IMR-90 (cell line): ENCODE data around the gene NPLOC4. TPM values are rescaled to one million over a fixed set of nuclear protein-coding genes. Genes with fewer than 3 reads are reported as not detected.

Experiments
- ATAC-seq: fragments of 200-7000 bp; cut with Tn5 transposase; 2 replicates; pipeline ENCODE4 v1.9.1; 2020; ENCODE audit warnings: low read depth, mild to moderate bottlenecking, moderate library complexity
- BruUV-seq: library from RNA; stranded (reverse); fragments of 400-500 nt; replicated peaks from 2 replicates; lab custom pipeline; 2021; lab: Mats Ljungman, UMichigan
- CTCF ChIA-PET: fragments of 300-600 bp; formaldehyde crosslinking; extraction: SDS; loops from one replicate; lab custom pipeline; 2021; ENCODE audit warnings: antibody characterized with exemption; lab: Yijun Ruan, JAX
- POLR2A ChIA-PET: fragments of 300-600 bp; sonication (Branson Sonifier 250); formaldehyde crosslinking; loops from one replicate; lab custom pipeline; 2022; ENCODE audit warnings: antibody characterized with exemption; ENCODE audit not compliant: unreplicated experiment; lab: Charles Lee
- DNase-seq: peaks from one replicate; pipeline ENCODE4 v3.0.0; 2013
- H2AFZ ChIP-seq: replicated peaks from 2 replicates; pipeline ENCODE3; 2013; ENCODE audit warnings: low read length, mild to moderate bottlenecking; ENCODE audit not compliant: poor library complexity
- H2AK5ac ChIP-seq: 2 replicates; pipeline ENCODE4 v1.6.1; 2013; ENCODE audit warnings: low read depth, low read length, inconsistent platforms
- H2AK9ac ChIP-seq: replicated peaks from 2 replicates; pipeline ENCODE3; 2013; ENCODE audit warnings: mild to moderate bottlenecking, low read depth, low read length, moderate library complexity; ENCODE audit not compliant: poor library complexity
- H2BK120ac ChIP-seq: 2 replicates; pipeline ENCODE4 v1.6.1; 2013; ENCODE audit warnings: low read depth, low read length, inconsistent platforms
- H2BK15ac ChIP-seq: 3 replicates; pipeline ENCODE4 v1.6.1; 2013; ENCODE audit warnings: low read depth, low read length, inconsistent platforms
- H2BK20ac ChIP-seq: 2 replicates; pipeline ENCODE4 v1.6.1; 2013; ENCODE audit warnings: low read depth, mild to moderate bottlenecking, inconsistent platforms, low read length, moderate library complexity
- H2BK5ac ChIP-seq: 2 replicates; pipeline ENCODE4 v1.6.1; 2013; ENCODE audit warnings: mild to moderate bottlenecking, low read depth, low read length, inconsistent platforms; ENCODE audit not compliant: poor library complexity, severe bottlenecking
- H3K14ac ChIP-seq: replicated peaks from 2 replicates; pipeline ENCODE4 v1.6.1; 2013; ENCODE audit warnings: low read depth, low read length, inconsistent platforms
- H3K18ac ChIP-seq: 2 replicates; pipeline ENCODE4 v1.6.1; 2013; ENCODE audit warnings: low read depth, low read length, control low read depth
- H3K23ac ChIP-seq: 2 replicates; pipeline ENCODE4 v1.6.1; 2013; ENCODE audit warnings: low read depth, low read length, inconsistent platforms
- H3K27ac ChIP-seq: 2 replicates; pipeline ENCODE4 v1.5.1; 2013; ENCODE audit warnings: mild to moderate bottlenecking, control low read depth, low read length; ENCODE audit not compliant: insufficient read depth
- H3K27me3 ChIP-seq: 2 replicates; pipeline ENCODE4 v1.6.1; 2013; ENCODE audit warnings: low read length; ENCODE audit not compliant: control insufficient read depth, insufficient read depth
- H3K36me3 ChIP-seq: 2 replicates; pipeline ENCODE4 v1.6.1; 2013; ENCODE audit warnings: low read length, mixed read lengths; ENCODE audit not compliant: control insufficient read depth, insufficient read depth
- H3K4ac ChIP-seq: 2 replicates; pipeline ENCODE4 v1.6.1; 2013; ENCODE audit warnings: low read depth, low read length, inconsistent platforms
- H3K4me1 ChIP-seq: 2 replicates; pipeline ENCODE4 v1.6.1; 2013; ENCODE audit warnings: low read length, mixed read lengths; ENCODE audit not compliant: control insufficient read depth, insufficient read depth
- H3K4me2 ChIP-seq: 2 replicates; pipeline ENCODE4 v1.6.1; 2013; ENCODE audit warnings: low read depth, mild to moderate bottlenecking, control low read depth, low read length, moderate library complexity
- H3K4me3 ChIP-seq: 2 replicates; pipeline ENCODE4 v1.5.1; 2013; ENCODE audit warnings: low read depth, mild to moderate bottlenecking, control low read depth, low read length, moderate library complexity; ENCODE audit not compliant: insufficient read depth
- H3K56ac ChIP-seq: 2 replicates; pipeline ENCODE4 v1.6.1; 2013; ENCODE audit warnings: low read length, inconsistent platforms; ENCODE audit not compliant: insufficient read depth; ENCODE audit errors: extremely low read depth
- H3K79me1 ChIP-seq, 2 experiments: 2 replicates each; pipeline ENCODE4 v1.6.1; 2013; ENCODE audit warnings: low read length in 2 of 2, inconsistent platforms in 1 of 2, low read depth in 1 of 2
- H3K9ac ChIP-seq: 2 replicates; pipeline ENCODE4 v1.6.1; 2013; ENCODE audit warnings: low read depth, low read length, control low read depth
- H3K9me1 ChIP-seq: 2 replicates; pipeline ENCODE4 v1.6.1; 2013; ENCODE audit warnings: low read length, inconsistent platforms; ENCODE audit not compliant: insufficient read depth
- H3K9me3 ChIP-seq: 2 replicates; pipeline ENCODE4 v1.6.1; 2013; ENCODE audit warnings: low read length; ENCODE audit not compliant: control insufficient read depth, insufficient read depth
- H4K20me1 ChIP-seq: 2 replicates; pipeline ENCODE4 v1.6.1; 2013; ENCODE audit warnings: low read length, inconsistent platforms; ENCODE audit not compliant: insufficient read depth
- H4K5ac ChIP-seq: 2 replicates; pipeline ENCODE4 v1.6.1; 2013; ENCODE audit warnings: mild to moderate bottlenecking, low read depth, low read length, control low read depth
- H4K8ac ChIP-seq, 2 experiments: 2 replicates each; pipeline ENCODE4 v1.6.1; 2013; ENCODE audit warnings: low read depth in 2 of 2, low read length in 2 of 2, control low read depth in 1 of 2, inconsistent platforms in 1 of 2
- H4K91ac ChIP-seq: 2 replicates; pipeline ENCODE4 v1.6.1; 2013; ENCODE audit warnings: low read depth, low read length, inconsistent platforms; ENCODE audit not compliant: insufficient read depth
- CEBPB ChIP-seq: IDR thresholded peaks from 2 replicates; pipeline ENCODE4 v1.6.1; 2012; ENCODE audit warnings: low read depth, low read length, improper control_type of control experiment
- MAZ ChIP-seq: IDR thresholded peaks from 2 replicates; pipeline ENCODE4 v1.6.1; 2012; ENCODE audit warnings: low read depth, mild to moderate bottlenecking, low read length, improper control_type of control experiment, moderate library complexity, borderline replicate concordance
- MXI1 ChIP-seq: IDR thresholded peaks from 2 replicates; pipeline ENCODE4 v1.6.1; 2012; ENCODE audit warnings: low read depth, mild to moderate bottlenecking, low read length, moderate library complexity, borderline replicate concordance
- SMC3 ChIP-seq: fragments of 150-350 bp; IDR thresholded peaks from 2 replicates; pipeline ENCODE4 v1.6.1; 2016; ENCODE audit warnings: low read depth, mild to moderate bottlenecking, antibody characterized with exemption, low read length, moderate library complexity
- WGBS, 2 experiments: methylation state at CpG; one replicate each; pipeline versions ENCODE4 v1.1.5 to v1.1.7; 2013; ENCODE audit warnings: missing lambda C conversion rate in 2 of 2; ENCODE audit not compliant: insufficient read length in 1 of 2; ENCODE audit errors: extremely low coverage in 2 of 2; 5-methylcytosine and 5-hydroxymethylcytosine counted together
- dilution Hi-C: fragments of 300-500 bp; cut with HindIII; formaldehyde crosslinking; loops from one replicate; pipeline ENCODE4 v1.14.3; 2018; ENCODE audit warnings: low sequenced_read_pairs; ENCODE audit not compliant: unreplicated experiment
- in situ Hi-C: fragments of 300-500 bp; cut with MboI; formaldehyde crosslinking; loops from 3 replicates; pipeline ENCODE4 v1.14.3; 2019; ENCODE audit warnings: low sequenced_read_pairs, inconsistent platforms, mixed read lengths
- intact Hi-C: fragments of 100-400 bp; cut with micrococcal nuclease; formaldehyde crosslinking; loops from 2 replicates; pipeline ENCODE4 v1.10.0; 2022
- polyA plus RNA-seq, 3 experiments: library from polyadenylated mRNA; depleted of rRNA; stranded (reverse); fragments of >200 nt; gene quantifications; 2 replicates each; pipeline ENCODE4 v1.2.3, GENCODE V29; 2012; ENCODE audit warnings: low replicate concordance in 1 of 3
- total RNA-seq: library from RNA; depleted of rRNA; stranded (reverse); fragments of >200 nt; gene quantifications from 2 replicates; pipeline ENCODE4 v1.2.3, GENCODE V29; 2012
- TF ChIP-seq, protein P1 (sequence below): fragments of 150-350 bp; IDR thresholded peaks from 2 replicates; pipeline ENCODE4 v1.6.1; 2017; ENCODE audit warnings: mild to moderate bottlenecking, antibody characterized with exemption, low read length, low read depth

The NPLOC4 gene
- total and polyA plus RNA-seq, 2 of the 4 experiments (the other 2 are of a cell fraction): 70.4 to 78.3 TPM

DNA sequence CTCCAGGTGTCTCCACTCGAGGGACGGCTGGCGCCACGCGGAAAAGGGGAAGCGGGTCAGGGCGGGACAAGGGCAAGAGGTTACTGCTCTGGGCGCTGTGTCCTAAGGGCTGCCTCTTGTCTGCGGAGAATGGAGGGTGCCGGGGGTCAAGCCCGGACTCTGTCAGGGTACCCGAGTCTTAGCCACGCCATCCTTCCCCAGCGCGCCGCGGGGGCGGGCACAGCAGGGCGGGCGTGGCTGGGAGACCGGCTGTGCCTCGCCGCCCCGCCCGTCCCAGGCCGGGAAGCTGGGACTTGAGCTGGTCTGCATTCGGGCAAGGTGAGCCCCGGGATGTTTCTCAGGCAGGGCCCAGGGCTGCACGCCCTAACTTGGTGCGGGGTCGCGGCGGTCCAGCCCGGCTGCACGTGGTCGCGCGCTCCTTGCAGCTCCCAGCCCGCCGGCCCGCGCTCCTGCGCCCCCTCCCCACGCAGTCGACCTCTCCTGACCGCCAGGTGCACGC is 118.1 kb downstream of the NPLOC4 start:
- Histone ChIP-seq H3K9me1 (peaks cover 5% of the 10 kb centered on the region; the same call in 1 of the 2 replicates), H2BK5ac (no peak overlapping the region), H4K20me1 (peaks cover 54% of the 10 kb centered on the region), H3K79me1 (peaks cover 6 to 45% of the 10 kb centered on the region in 2 experiments; a peak in 3 of 4 replicates), H2BK15ac (no peak overlapping the region), H2AK5ac (peak overlapping the region; percentile 61; the same call in 1 of the 2 replicates), H4K8ac (peak overlapping the region; percentile 34 to 55; a peak in 1 of 4 replicates), H3K9me3 (no peaks in the 10 kb centered on the region), H3K36me3 (no peaks in the 10 kb centered on the region; the same call in 1 of the 2 replicates), H3K4me1 (peaks cover 39% of the 10 kb centered on the region), H2AK9ac (peak overlapping the region; percentile 87), H3K27me3 (no peaks in the 10 kb centered on the region), H3K4me3 (peak overlapping the region; percentile 33), H3K23ac (0 out of 2 replicates have a peak overlapping the region, but pooled peaks have one; percentile 35), H3K27ac (peak overlapping the region; percentile 7; the same call in 1 of the 2 replicates), H4K91ac (no peak overlapping the region), H3K4me2 (peak overlapping the region; percentile 90), H2BK20ac (no peak overlapping the region), H2BK120ac (no peak overlapping the region), H3K56ac (no peak overlapping the region), H3K14ac (peak overlapping the region; percentile 62), H3K18ac (no peak overlapping the region), H2AFZ (peak overlapping the region; percentile 85), H4K5ac (no peak overlapping the region), H3K9ac (peak overlapping the region; percentile 45; the same call in 1 of the 2 replicates), H3K4ac (peak overlapping the region; percentile 66)
- peak; percentile 21 for ATAC-seq
- intact Hi-C loops (no loop called here), in situ Hi-C loops (no loop called here), dilution Hi-C loops (no loop called here)
- POLR2A ChIA-PET: interaction anchor here (0.5 to 1.8 kb wide), 3 partner anchors 10 to 132 kb away, joined by 3 to 11 read pairs (median 6); no protein-coding TSS in a partner anchor
- CTCF ChIA-PET: no interaction called here
- TF ChIP-seq SMC3: no peak
- TF ChIP-seq, protein P1, sequence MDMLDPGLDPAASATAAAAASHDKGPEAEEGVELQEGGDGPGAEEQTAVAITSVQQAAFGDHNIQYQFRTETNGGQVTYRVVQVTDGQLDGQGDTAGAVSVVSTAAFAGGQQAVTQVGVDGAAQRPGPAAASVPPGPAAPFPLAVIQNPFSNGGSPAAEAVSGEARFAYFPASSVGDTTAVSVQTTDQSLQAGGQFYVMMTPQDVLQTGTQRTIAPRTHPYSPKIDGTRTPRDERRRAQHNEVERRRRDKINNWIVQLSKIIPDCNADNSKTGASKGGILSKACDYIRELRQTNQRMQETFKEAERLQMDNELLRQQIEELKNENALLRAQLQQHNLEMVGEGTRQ: no peak
- TF ChIP-seq MXI1: peak; percentile 59; the same call in 1 of the 2 replicates
- TF ChIP-seq CEBPB: no peak
- peak; percentile 16; the same call in 1 of the 2 replicates for TF ChIP-seq MAZ
- 1% methylated on average over 24 of the region's 47 CpGs; no CpG with 5 or more reads in 1 of the 2 experiments for WGBS, 2 experiments
- no TSS peak for BruUV-seq
- no peak for DNase-seq
